Measurements from ENCODE around the gene PTPRM.

PTPRM gene

DNA sequence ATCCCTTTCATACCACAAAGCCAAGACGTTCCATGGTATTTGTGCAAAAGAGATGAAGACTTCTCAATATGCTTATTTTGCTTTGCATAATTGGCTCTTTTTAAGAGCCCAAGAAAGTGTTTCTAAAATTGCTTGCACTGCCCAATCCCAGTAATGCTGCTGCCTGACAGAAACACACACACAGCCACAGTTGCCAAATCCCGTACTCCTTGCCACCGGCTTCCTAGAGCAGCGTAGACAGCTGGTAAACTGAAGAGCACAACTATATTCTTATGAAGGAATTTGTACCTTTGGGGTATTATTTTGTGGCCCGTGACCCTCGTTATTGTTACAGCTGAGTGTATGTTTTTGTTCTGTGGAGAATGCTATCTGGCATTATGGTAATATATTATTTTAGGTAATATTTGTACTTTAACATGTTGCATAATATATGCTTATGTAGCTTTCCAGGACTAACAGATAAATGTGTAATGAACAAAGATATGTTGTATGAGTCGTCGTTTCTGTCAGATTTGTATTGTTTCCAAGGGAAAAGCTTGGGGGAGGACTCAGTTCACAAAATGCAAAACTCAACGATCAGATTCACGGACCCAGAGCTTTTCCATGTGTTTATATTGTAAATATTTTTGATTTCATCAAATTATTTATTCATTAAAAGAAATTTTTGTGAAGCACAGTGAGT, 839.2 kb downstream of the PTPRM start:
- no peak for ATAC-seq
- TF ChIP-seq RARB (CRISPR knock-in tag; IDR thresholded peaks at IDR 0.05) (no peak), ARNTL (CRISPR knock-in tag; IDR thresholded peaks at IDR 0.05; ENCODE audit: borderline replicate concordance, low read depth) (no peak)

GRCh38 chr18:8406868-8407250, 839.7 kb downstream of the PTPRM start:
- no peak for TF ChIP-seq PPARA (CRISPR knock-in tag; IDR thresholded peaks at IDR 0.05; ENCODE audit: borderline replicate concordance)
- ATAC-seq: no peak

- TF ChIP-seq, protein P1, sequence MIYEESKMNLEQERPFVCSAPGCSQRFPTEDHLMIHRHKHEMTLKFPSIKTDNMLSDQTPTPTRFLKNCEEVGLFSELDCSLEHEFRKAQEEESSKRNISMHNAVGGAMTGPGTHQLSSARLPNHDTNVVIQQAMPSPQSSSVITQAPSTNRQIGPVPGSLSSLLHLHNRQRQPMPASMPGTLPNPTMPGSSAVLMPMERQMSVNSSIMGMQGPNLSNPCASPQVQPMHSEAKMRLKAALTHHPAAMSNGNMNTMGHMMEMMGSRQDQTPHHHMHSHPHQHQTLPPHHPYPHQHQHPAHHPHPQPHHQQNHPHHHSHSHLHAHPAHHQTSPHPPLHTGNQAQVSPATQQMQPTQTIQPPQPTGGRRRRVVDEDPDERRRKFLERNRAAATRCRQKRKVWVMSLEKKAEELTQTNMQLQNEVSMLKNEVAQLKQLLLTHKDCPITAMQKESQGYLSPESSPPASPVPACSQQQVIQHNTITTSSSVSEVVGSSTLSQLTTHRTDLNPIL (CRISPR knock-in tag; IDR thresholded peaks at IDR 0.05; ENCODE audit: low read depth): no peak
- TF ChIP-seq ZNF565 (CRISPR knock-in tag; conservative IDR thresholded peaks at IDR 0.05; ENCODE audit: low read depth): no peak
- no peak for TF ChIP-seq ZFP30 (CRISPR knock-in tag; IDR thresholded peaks at IDR 0.05)
- no peak for TF ChIP-seq CSDC2 (CRISPR knock-in tag; IDR thresholded peaks at IDR 0.05)
- no peak for TF ChIP-seq ISL1 (CRISPR knock-in tag; IDR thresholded peaks at IDR 0.05)
- TF ChIP-seq TSHZ2 (CRISPR knock-in tag; IDR thresholded peaks at IDR 0.05): no peak
- ATAC-seq: no peak
Measured at GRCh38 chr18:8409151-8409550, 842.0 kb downstream of the PTPRM start.

DNA sequence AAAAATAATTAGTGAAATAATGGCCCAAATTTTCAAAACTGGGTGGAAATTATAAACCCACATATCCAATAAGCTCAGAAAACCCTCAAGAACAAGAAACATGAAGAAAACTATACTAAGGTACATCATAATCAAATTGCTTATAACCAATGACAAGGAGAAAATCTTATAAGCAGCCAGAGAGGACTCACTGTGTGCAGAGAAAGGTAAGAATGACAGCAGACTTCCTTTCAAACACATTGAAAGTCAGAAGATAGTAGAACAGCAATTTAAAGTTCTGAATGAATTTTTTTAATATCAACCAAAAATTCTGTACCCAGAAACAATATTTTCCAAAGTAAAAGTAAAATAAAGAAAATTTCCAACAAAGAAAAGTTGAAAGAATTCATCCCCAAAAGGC, 844.4 kb downstream of the PTPRM start:
- TF ChIP-seq ZNF70 (CRISPR knock-in tag; IDR thresholded peaks at IDR 0.05) (no peak), BACH2 (CRISPR knock-in tag; IDR thresholded peaks at IDR 0.05; ENCODE audit: borderline replicate concordance) (no peak), TSHZ2 (CRISPR knock-in tag; IDR thresholded peaks at IDR 0.05) (no peak), ZFP30 (CRISPR knock-in tag; IDR thresholded peaks at IDR 0.05) (no peak), PPARA (CRISPR knock-in tag; IDR thresholded peaks at IDR 0.05; ENCODE audit: borderline replicate concordance) (no peak), PATZ1 (CRISPR knock-in tag; IDR thresholded peaks at IDR 0.05; ENCODE audit: borderline replicate concordance) (no peak), TCF4 (CRISPR knock-in tag; IDR thresholded peaks at IDR 0.05; ENCODE audit: borderline replicate concordance) (no peak), GLIS3 (CRISPR knock-in tag; IDR thresholded peaks at IDR 0.05) (no peak), CSDC2 (CRISPR knock-in tag; IDR thresholded peaks at IDR 0.05) (no peak), RARB (CRISPR knock-in tag; IDR thresholded peaks at IDR 0.05) (no peak), ISL1 (CRISPR knock-in tag; IDR thresholded peaks at IDR 0.05) (no peak), ESRRG (CRISPR knock-in tag; IDR thresholded peaks at IDR 0.05) (no peak)
- TF ChIP-seq, protein P2, sequence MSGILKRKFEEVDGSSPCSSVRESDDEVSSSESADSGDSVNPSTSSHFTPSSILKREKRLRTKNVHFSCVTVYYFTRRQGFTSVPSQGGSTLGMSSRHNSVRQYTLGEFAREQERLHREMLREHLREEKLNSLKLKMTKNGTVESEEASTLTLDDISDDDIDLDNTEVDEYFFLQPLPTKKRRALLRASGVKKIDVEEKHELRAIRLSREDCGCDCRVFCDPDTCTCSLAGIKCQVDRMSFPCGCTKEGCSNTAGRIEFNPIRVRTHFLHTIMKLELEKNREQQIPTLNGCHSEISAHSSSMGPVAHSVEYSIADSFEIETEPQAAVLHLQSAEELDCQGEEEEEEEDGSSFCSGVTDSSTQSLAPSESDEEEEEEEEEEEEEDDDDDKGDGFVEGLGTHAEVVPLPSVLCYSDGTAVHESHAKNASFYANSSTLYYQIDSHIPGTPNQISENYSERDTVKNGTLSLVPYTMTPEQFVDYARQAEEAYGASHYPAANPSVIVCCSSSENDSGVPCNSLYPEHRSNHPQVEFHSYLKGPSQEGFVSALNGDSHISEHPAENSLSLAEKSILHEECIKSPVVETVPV (CRISPR knock-in tag; IDR thresholded peaks at IDR 0.05): no peak
- no peak for ATAC-seq

Data from SK-N-SH treated with all-trans-retinoic acid at 6 μM for 48 hours (cell line).